ENCODE measurements around the gene OR51F2. TPM values are rescaled to one million over a fixed set of nuclear protein-coding genes. Genes with fewer than 3 reads are reported as not detected.
"Not testable (repeated sequence)": the region's sequence is repeated elsewhere in the genome, so short reads cannot be mapped to it uniquely, and the experiment has no call there.

The OR51F2 gene, protein sequence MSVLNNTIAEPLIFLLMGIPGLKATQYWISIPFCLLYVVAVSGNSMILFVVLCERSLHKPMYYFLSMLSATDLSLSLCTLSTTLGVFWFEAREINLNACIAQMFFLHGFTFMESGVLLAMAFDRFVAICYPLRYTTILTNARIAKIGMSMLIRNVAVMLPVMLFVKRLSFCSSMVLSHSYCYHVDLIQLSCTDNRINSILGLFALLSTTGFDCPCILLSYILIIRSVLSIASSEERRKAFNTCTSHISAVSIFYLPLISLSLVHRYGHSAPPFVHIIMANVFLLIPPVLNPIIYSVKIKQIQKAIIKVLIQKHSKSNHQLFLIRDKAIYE
- total RNA-seq (not detected), polyA plus RNA-seq (not detected)

DNA sequence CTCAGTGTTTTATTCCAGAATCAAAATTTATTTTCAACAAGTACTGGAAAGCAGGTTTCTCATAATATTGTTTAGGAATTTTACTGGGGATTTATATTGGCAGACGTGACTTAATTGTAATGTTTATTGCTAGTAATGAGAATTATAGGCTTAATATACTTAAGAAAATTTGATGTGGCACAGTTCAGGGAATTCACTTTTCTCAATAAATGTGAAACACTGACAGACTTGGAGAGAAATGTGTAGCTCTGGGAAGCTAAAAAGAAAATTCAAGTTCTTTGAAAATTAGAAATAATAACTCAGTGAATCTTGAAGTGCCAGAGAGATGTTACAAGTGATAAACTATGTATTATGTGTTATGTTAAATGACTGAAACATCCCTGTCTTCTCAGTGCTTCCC, at the start of gene OR51F2:
TSS of gene OR51F2 (plus strand) at position 301 of the 400 bp plus-strand sequence. CDS start 101 bp downstream, outside the sequence.
- no peak for ATAC-seq
- DNase-seq, result no peak
- H3K36me3 ChIP-seq, result no peaks in the 10 kb centered on the region
- H3K4me3 ChIP-seq, result no peak within 1 kb of the TSS
- TF ChIP-seq, protein P1, sequence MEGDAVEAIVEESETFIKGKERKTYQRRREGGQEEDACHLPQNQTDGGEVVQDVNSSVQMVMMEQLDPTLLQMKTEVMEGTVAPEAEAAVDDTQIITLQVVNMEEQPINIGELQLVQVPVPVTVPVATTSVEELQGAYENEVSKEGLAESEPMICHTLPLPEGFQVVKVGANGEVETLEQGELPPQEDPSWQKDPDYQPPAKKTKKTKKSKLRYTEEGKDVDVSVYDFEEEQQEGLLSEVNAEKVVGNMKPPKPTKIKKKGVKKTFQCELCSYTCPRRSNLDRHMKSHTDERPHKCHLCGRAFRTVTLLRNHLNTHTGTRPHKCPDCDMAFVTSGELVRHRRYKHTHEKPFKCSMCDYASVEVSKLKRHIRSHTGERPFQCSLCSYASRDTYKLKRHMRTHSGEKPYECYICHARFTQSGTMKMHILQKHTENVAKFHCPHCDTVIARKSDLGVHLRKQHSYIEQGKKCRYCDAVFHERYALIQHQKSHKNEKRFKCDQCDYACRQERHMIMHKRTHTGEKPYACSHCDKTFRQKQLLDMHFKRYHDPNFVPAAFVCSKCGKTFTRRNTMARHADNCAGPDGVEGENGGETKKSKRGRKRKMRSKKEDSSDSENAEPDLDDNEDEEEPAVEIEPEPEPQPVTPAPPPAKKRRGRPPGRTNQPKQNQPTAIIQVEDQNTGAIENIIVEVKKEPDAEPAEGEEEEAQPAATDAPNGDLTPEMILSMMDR (IDR thresholded peaks at IDR 0.05), result no peak
- H3K27me3 ChIP-seq, result no peaks in the 10 kb centered on the region
- no peaks in the 10 kb centered on the region for H3K9me3 ChIP-seq
- intact Hi-C loops (cut with DNase I), result no loop called here
- FAIRE-seq, result no peak
- WGBS, 2 donors, result 77 to 88% methylated on average over 1 of the region's 1 CpG
- H3K27ac ChIP-seq, result no peak within 1 kb of the TSS
- H3K4me1 ChIP-seq, result no peaks in the 10 kb centered on the region

DNA sequence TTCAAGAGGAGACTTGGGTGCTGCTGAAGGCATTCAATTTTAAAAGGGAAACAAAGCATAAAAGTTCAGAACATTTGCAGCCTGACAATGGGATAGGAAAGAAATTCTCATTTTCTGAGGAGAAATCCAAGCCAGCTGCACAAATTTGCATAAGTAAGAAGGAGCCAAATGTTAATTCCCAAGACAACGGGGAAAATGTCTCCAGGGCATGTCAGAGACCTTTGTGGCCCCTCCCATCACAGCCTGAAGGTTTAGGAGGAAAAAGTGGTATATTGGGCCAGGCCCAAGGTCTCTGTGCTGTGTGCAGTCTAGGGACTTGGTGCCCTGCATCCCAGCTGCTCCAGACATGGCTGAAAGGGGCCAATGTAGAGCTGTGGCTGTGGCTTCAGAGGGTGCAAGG, 38.7 kb upstream of the OR51F2 start:
- no peak overlapping the region for H3K27ac ChIP-seq
- H3K36me3 ChIP-seq, result no peaks in the 10 kb centered on the region
- no peaks in the 10 kb centered on the region for H3K4me1 ChIP-seq
- no peak for DNase-seq
- no peak for FAIRE-seq
- H3K4me3 ChIP-seq, result no peak overlapping the region
- intact Hi-C loops (cut with DNase I), result no loop called here
- H3K9me3 ChIP-seq, result no peaks in the 10 kb centered on the region
- H3K27me3 ChIP-seq, result no peaks in the 10 kb centered on the region
- TF ChIP-seq, protein P1 (IDR thresholded peaks at IDR 0.05), result no peak
- no peak for ATAC-seq
- WGBS, 2 donors, result 52 to 60% methylated on average over 1 of the region's 1 CpG

DNA sequence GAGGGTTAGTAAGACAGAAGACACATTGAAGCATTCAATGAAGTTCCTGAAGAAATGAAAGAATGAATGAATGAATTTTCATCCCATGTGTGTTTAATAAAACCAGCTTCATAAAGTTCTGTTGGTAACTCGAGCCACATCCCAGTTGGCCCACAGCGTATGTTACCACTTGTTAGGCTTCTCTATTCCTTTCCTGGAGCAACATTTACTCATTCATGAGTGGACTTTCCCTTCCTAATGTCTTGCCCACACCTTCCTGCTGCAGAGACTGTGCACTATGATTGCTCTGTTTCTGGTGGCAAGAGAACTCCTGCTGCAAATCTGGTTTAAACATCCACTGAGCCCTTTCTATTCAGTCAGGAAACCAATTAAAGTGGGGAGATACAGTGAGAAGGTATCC, 23.9 kb upstream of the OR51F2 start:
- ATAC-seq (no peak), DNase-seq (no peak), FAIRE-seq (no peak)
- WGBS, 2 donors, result 20 to 31% methylated on average over 2 of the region's 2 CpGs
- H3K36me3 ChIP-seq, result no peaks in the 10 kb centered on the region
- H3K27ac ChIP-seq, result no peak overlapping the region
- TF ChIP-seq, protein P1 (IDR thresholded peaks at IDR 0.05), result no peak
- intact Hi-C loops (cut with DNase I), result no loop called here
- no peaks in the 10 kb centered on the region for H3K27me3 ChIP-seq
- no peak overlapping the region for H3K4me3 ChIP-seq
- H3K9me3 ChIP-seq, result no peaks in the 10 kb centered on the region
- H3K4me1 ChIP-seq, result no peaks in the 10 kb centered on the region

DNA sequence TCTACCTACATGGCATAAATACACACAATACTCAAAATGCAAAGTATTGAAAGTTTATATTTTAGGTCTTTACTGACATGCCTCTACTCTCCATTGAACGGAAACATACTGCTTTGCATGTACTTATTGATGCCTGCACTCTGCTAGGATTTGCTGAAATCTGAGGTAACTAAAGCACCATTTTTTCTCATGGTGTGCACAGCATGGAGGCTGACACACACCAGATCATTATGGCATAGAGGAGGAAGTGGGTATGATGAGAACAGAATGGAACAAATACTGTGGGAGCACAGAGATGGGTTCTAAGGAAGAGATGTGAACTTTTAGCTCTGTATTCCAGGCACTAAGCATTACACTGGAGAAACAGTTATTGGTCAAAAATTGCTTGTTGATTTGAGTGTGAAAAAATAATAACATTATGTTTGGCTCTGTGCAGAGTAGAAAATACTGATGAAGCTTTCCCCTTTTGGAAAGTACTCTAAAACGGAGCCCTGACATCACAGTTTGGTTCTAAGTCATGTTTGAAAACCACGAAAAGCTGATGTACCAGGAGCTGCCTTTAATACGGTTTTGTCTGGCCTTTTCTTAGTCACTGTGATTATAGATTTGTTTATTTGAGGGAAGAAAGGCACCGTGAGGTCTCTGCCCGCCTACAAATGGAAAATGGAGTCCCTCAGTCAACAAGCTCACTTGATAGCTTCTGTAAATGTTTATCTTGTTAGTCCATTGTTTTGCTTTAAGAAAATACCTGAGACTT, 22.5 kb upstream of the OR51F2 start:
- ATAC-seq (no peak), DNase-seq (no peak), FAIRE-seq (no peak)
- intact Hi-C loops (cut with DNase I), result no loop called here
- no peaks in the 10 kb centered on the region for H3K4me1 ChIP-seq
- H3K27me3 ChIP-seq, result no peaks in the 10 kb centered on the region
- TF ChIP-seq, protein P1 (IDR thresholded peaks at IDR 0.05), result no peak
- no peak overlapping the region for H3K4me3 ChIP-seq
- no peaks in the 10 kb centered on the region for H3K9me3 ChIP-seq
- H3K27ac ChIP-seq, result no peak overlapping the region
- no peaks in the 10 kb centered on the region for H3K36me3 ChIP-seq
- WGBS, 2 donors, result 41 to 47% methylated on average over 6 of the region's 6 CpGs

DNA sequence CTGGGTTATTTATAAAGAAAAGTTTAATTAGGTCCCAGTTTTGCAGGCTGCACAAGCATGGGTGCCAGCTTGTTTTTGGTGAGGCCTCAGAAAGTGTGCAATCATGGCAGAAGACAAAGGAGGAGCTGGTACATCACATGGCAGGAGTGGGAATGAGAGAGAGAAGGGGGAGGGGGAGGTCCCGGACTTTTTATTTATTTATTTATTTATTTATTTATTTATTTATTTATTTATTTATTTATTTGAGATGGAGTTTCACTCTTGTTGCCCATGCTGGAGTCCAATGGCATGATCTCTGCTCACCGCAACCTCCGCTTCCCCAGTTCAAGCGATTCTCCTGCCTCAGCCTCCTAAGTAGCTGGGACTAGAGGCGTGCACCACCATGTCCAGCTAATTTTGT, 19.8 kb upstream of the OR51F2 start:
- H3K9me3 ChIP-seq; ATAC-seq; H3K4me3 ChIP-seq; H3K36me3 ChIP-seq; FAIRE-seq; H3K27ac ChIP-seq; H3K27me3 ChIP-seq; intact Hi-C loops (cut with DNase I); H3K4me1 ChIP-seq; DNase-seq: not testable (repeated sequence)
- 73 to 86% methylated on average over 5 of the region's 5 CpGs for WGBS, 2 donors

Measured in pancreas (tissue), 10 donors.